Thyroid gland (tissue), 4 donors: Measurements from ENCODE around the gene SNAP29. TPM values are rescaled to one million over a fixed set of nuclear protein-coding genes. Genes with fewer than 3 reads are reported as not detected.
A peak's percentile ranks its signal among the peaks of the same experiment; 100 is the strongest.

Source experiments
- DNase-seq, 2 donors: peaks; one replicate each; pipeline ENCODE4 v3.0.0-alpha.2; 2019
- H3K27ac ChIP-seq, 3 donors: fragments of 200-600 bp; sonication (generic); 1 replicate in 2 of 3; 2 replicates in 1 of 3; pipeline ENCODE4 v1.5.1; 2016 to 2019; ENCODE audit warnings: mild to moderate bottlenecking in 1 of 3, moderate library complexity in 1 of 3
- H3K27me3 ChIP-seq: fragments of 200-600 bp; sonication (generic); one replicate; pipeline ENCODE4 v1.5.1; 2019
- H3K36me3 ChIP-seq, 2 donors: fragments of 200-600 bp; sonication (generic); one replicate each; pipeline ENCODE4 v1.5.1; 2016 to 2019
- H3K4me1 ChIP-seq, 2 donors: fragments of 200-600 bp; sonication (generic); one replicate each; pipeline ENCODE4 v1.5.1; 2017 to 2019
- H3K4me3 ChIP-seq, 3 donors: fragments of 200-600 bp; sonication (generic); replicated peaks in 1 of 3; 1 replicate in 2 of 3; 2 replicates in 1 of 3; pipeline ENCODE4 v1.5.1; 2016; ENCODE audit warnings: mild to moderate bottlenecking in 1 of 3
- H3K9me3 ChIP-seq: fragments of 200-600 bp; sonication (generic); one replicate; pipeline ENCODE4 v1.5.1; 2017
- CTCF ChIP-seq, 6 experiments: fragments of 200-600 bp in 3 of 6; fragments of 450-650 bp in 3 of 6; sonication (generic) in 3 of 6; IDR thresholded peaks; one replicate each; pipeline ENCODE4 v1.5.1; 2016 to 2019; ENCODE audit warnings: antibody characterized with exemption in 6 of 6, mild to moderate bottlenecking in 2 of 6, inconsistent platforms in 1 of 6, moderate library complexity in 1 of 6
- POLR2A ChIP-seq, 2 donors: fragments of 450-650 bp; IDR thresholded peaks; one replicate each; pipeline ENCODE4 v1.6.1; 2017; ENCODE audit warnings: antibody characterized with exemption in 2 of 2, mild to moderate bottlenecking in 2 of 2, moderate library complexity in 1 of 2
- WGBS, 2 donors: methylation state at CpG; one replicate each; pipeline ENCODE4 v1.1.5; 2017; 5-methylcytosine and 5-hydroxymethylcytosine counted together
- intact Hi-C: fragments of 100-400 bp; cut with DNase I; formaldehyde crosslinking; loops from one replicate; pipeline ENCODE4 v1.15.1; 2023
- total RNA-seq, 4 donors: library from RNA; depleted of rRNA; stranded (reverse); fragments of >200 nt; gene quantifications; one replicate each; pipeline ENCODE4 v1.2.3, GENCODE V29; 2016

The SNAP29 gene
- total RNA-seq, 4 donors from 2014 or later, result 17.1 to 21.1 (median 17.6) TPM

- no peaks in the 10 kb centered on the region for H3K36me3 ChIP-seq
- no peak overlapping the region for H3K27ac ChIP-seq
- 86 to 93% methylated on average over 3 of the region's 3 CpGs for WGBS, 2 donors
- H3K4me3 ChIP-seq, result no peak overlapping the region
- no peak for DNase-seq
- H3K4me1 ChIP-seq, result peaks cover 23 to 25% of the 10 kb centered on the region in 2 donors
- intact Hi-C loops, result no loop called here
- TF ChIP-seq POLR2A (IDR thresholded peaks at IDR 0.05), result no peak
- H3K27me3 ChIP-seq, result no peaks in the 10 kb centered on the region
- no peaks in the 10 kb centered on the region for H3K9me3 ChIP-seq
Observed at GRCh38 chr22:20853236-20853660, 5.6 kb upstream of the SNAP29 start.

GRCh38 chr22:20857247-20857643, 1.6 kb upstream of the SNAP29 start:
- Histone ChIP-seq H3K4me3 (no peak overlapping the region), H3K4me1 (peaks cover 32 to 34% of the 10 kb centered on the region in 2 donors), H3K27me3 (no peaks in the 10 kb centered on the region), H3K27ac (peak overlapping the region in 1 of 3 donors; percentile 57), H3K36me3 (no peaks in the 10 kb centered on the region), H3K9me3 (no peaks in the 10 kb centered on the region)
- intact Hi-C loops, result no loop called here
- TF ChIP-seq CTCF (IDR thresholded peaks at IDR 0.05) (no peak), POLR2A (IDR thresholded peaks at IDR 0.05) (no peak)
- DNase-seq, result no peak
- WGBS, 2 donors, result 37 to 62% methylated on average over 7 of the region's 7 CpGs

GRCh38 chr22:20857838-20858614, 781 bp upstream of the SNAP29 start:
- H3K4me3 ChIP-seq, result peak overlapping the region; percentile 33 to 87 (median 83)
- TF ChIP-seq POLR2A (IDR thresholded peaks at IDR 0.05) (no peak), CTCF (IDR thresholded peaks at IDR 0.05) (no peak)
- DNase-seq, result peak; percentile 68 to 81
- intact Hi-C loops, result no loop called here
- no peaks in the 10 kb centered on the region for H3K36me3 ChIP-seq
- peak overlapping the region; percentile 57 to 86 (median 76) for H3K27ac ChIP-seq
- no peaks in the 10 kb centered on the region for H3K27me3 ChIP-seq
- H3K9me3 ChIP-seq, result no peaks in the 10 kb centered on the region
- 2% methylated on average over 15 to 16 of the region's 38 CpGs for WGBS, 2 donors
- peaks cover 31 to 32% of the 10 kb centered on the region in 2 donors for H3K4me1 ChIP-seq

GRCh38 chr22:20859615-20860014, 808 bp downstream of the SNAP29 start:
- 31 to 41% methylated on average over 8 of the region's 8 CpGs for WGBS, 2 donors
- DNase-seq, result no peak
- no peaks in the 10 kb centered on the region for H3K9me3 ChIP-seq
- peaks cover 31 to 32% of the 10 kb centered on the region in 2 donors for H3K4me1 ChIP-seq
- peak overlapping the region in 2 of 3 donors; percentile 66 to 73 for H3K27ac ChIP-seq
- H3K4me3 ChIP-seq, result peak overlapping the region; percentile 19 to 88 (median 63)
- H3K27me3 ChIP-seq, result no peaks in the 10 kb centered on the region
- intact Hi-C loops, result loop anchor here (5.0 kb wide), 1 partner anchor 53 kb away; no protein-coding TSS in a partner anchor
- TF ChIP-seq CTCF (IDR thresholded peaks at IDR 0.05), result no peak
- no peak for TF ChIP-seq POLR2A (IDR thresholded peaks at IDR 0.05)
- H3K36me3 ChIP-seq, result no peaks in the 10 kb centered on the region

GRCh38 chr22:20862540-20862939, 3.7 kb downstream of the SNAP29 start:
- Histone ChIP-seq H3K36me3 (no peaks in the 10 kb centered on the region), H3K9me3 (no peaks in the 10 kb centered on the region), H3K4me3 (no peak overlapping the region), H3K4me1 (peaks cover 17 to 22% of the 10 kb centered on the region in 2 donors), H3K27ac (no peak overlapping the region), H3K27me3 (no peaks in the 10 kb centered on the region)
- intact Hi-C loops, result loop anchor here (5.0 kb wide), 1 partner anchor 50 kb away; no protein-coding TSS in a partner anchor
- WGBS, 2 donors, result 63 to 98% methylated on average over 2 of the region's 2 CpGs
- DNase-seq, result no peak
- TF ChIP-seq CTCF (IDR thresholded peaks at IDR 0.05) (no peak), POLR2A (IDR thresholded peaks at IDR 0.05) (no peak)
